K562 (cell line): Measurements from ENCODE around the gene IL1RAPL2. TPM values are rescaled to one million over a fixed set of nuclear protein-coding genes. Genes with fewer than 3 reads are reported as not detected.

ENCODE experiments used
- ATAC-seq: fragments of 200-7000 bp; cut with Tn5 transposase; 3 replicates; pipeline ENCODE4 v1.9.1; 2020; ENCODE audit warnings: moderate library complexity
- BruUV-seq: library from RNA; stranded (reverse); fragments of 400-500 nt; replicated peaks from 2 replicates; lab custom pipeline; 2021; lab: Mats Ljungman, UMichigan
- CTCF ChIA-PET: fragments of 300-600 bp; formaldehyde crosslinking; extraction: SDS; loops from one replicate; lab custom pipeline; 2021; ENCODE audit warnings: low intra/inter-chr PET ratio; lab: Yijun Ruan, JAX
- POLR2A ChIA-PET: fragments of 300-600, 350-650 bp; sonication (Branson Sonifier 250); formaldehyde crosslinking; extraction: SDS; loops from one replicate; lab custom pipeline; 2021; ENCODE audit warnings: antibody characterized with exemption, inconsistent platforms; lab: Yijun Ruan, JAX
- DNase-seq, 4 experiments: peaks; one replicate each; pipeline versions ENCODE4 v3.0.0 to v3.0.0-alpha.2; 2011 to 2018; ENCODE audit warnings: low spot score in 3 of 4, mixed read lengths in 3 of 4; ENCODE audit errors: extremely low read depth in 1 of 4
- FAIRE-seq: peaks from 2 replicates; lab custom pipeline; 2011; peaks lifted over from hg19 to GRCh38; lab: Jason Lieb, UNC
- H2AFZ ChIP-seq: 2 replicates; pipeline ENCODE4 v1.6.0; 2011; ENCODE audit warnings: low read depth, low read length, control low read depth, inconsistent platforms
- H3K27ac ChIP-seq: fragments of 200-600 bp; 3 replicates; pipeline ENCODE4 v1.8.0; 2011; ENCODE audit warnings: low read depth, mild to moderate bottlenecking, control low read depth, inconsistent platforms, low read length, moderate library complexity, mixed read lengths; ENCODE audit errors: extremely low read depth
- H3K27me3 ChIP-seq, 2 experiments: fragments of 300-600 bp in 1 of 2; 2 replicates in 1 of 2; 3 replicates in 1 of 2; pipeline versions ENCODE4 v1.6.0 to v1.8.0; 2011; ENCODE audit warnings: inconsistent platforms in 2 of 2, low read length in 2 of 2, mild to moderate bottlenecking in 1 of 2, mixed read lengths in 1 of 2, moderate library complexity in 1 of 2; ENCODE audit not compliant: control insufficient read depth in 2 of 2, insufficient read depth in 2 of 2
- H3K36me3 ChIP-seq: fragments of 300-600 bp; 3 replicates; pipeline ENCODE4 v1.8.0; 2011; ENCODE audit warnings: mild to moderate bottlenecking, low read length, inconsistent platforms; ENCODE audit not compliant: control insufficient read depth, insufficient read depth
- H3K4me1 ChIP-seq, 2 experiments: fragments of 200-600 bp in 1 of 2; replicated peaks in 1 of 2; 2 replicates in 1 of 2; 3 replicates in 1 of 2; pipeline versions ENCODE4 v1.5.1 to v1.8.0; 2011; ENCODE audit warnings: inconsistent platforms in 2 of 2, low read length in 2 of 2, mild to moderate bottlenecking in 1 of 2, mixed read lengths in 1 of 2, moderate library complexity in 1 of 2; ENCODE audit not compliant: control insufficient read depth in 2 of 2, insufficient read depth in 2 of 2
- H3K4me2 ChIP-seq: 2 replicates; pipeline ENCODE4 v1.6.1; 2011; ENCODE audit warnings: low read length, control low read depth, inconsistent platforms, mixed read lengths; ENCODE audit not compliant: insufficient read depth
- H3K4me3 ChIP-seq: fragments of 200-600 bp; sonication (generic), shearing (Covaris generic); 2 replicates; pipeline ENCODE4 v1.5.1; 2016; ENCODE audit warnings: control low read depth, inconsistent platforms
- H3K79me2 ChIP-seq: fragments of 200-600 bp; 3 replicates; pipeline ENCODE4 v1.8.0; 2011; ENCODE audit warnings: low read length, inconsistent platforms; ENCODE audit not compliant: control insufficient read depth, insufficient read depth
- H3K9ac ChIP-seq, 2 experiments: 2 replicates each; pipeline versions ENCODE4 v1.6.0 to v1.6.1; 2011; ENCODE audit warnings: low read depth in 2 of 2, low read length in 2 of 2, control low read depth in 1 of 2, inconsistent platforms in 1 of 2, mild to moderate bottlenecking in 1 of 2, mixed read lengths in 1 of 2; ENCODE audit not compliant: insufficient read depth in 1 of 2
- H3K9me1 ChIP-seq: one replicate; pipeline ENCODE4 v1.6.0; 2011; ENCODE audit warnings: inconsistent platforms, mild to moderate bottlenecking, low read length, moderate library complexity; ENCODE audit not compliant: control insufficient read depth, insufficient read depth
- H3K9me3 ChIP-seq: replicated peaks from 2 replicates; pipeline ENCODE4 v1.5.1; 2011; ENCODE audit warnings: low read depth, low read length, inconsistent platforms; ENCODE audit not compliant: control insufficient read depth, insufficient read depth
- H4K20me1 ChIP-seq: replicated peaks from 2 replicates; pipeline ENCODE4 v1.6.1; 2011; ENCODE audit warnings: low read length, inconsistent platforms, mixed read lengths; ENCODE audit not compliant: control insufficient read depth, insufficient read depth
- CEBPB ChIP-seq: fragments of 450-650 bp; IDR thresholded peaks from 2 replicates; pipeline ENCODE4 v1.6.1; 2016; ENCODE audit warnings: missing genetic modification characterization, missing compliant biosample characterization
- FOS ChIP-seq: IDR thresholded peaks from 3 replicates; pipeline ENCODE4 v1.6.1; 2011; ENCODE audit not compliant: insufficient read length; ENCODE audit errors: extremely low read depth
- HDGF ChIP-seq: fragments of 450-650 bp; IDR thresholded peaks from 2 replicates; pipeline ENCODE4 v1.6.1; 2016
- KDM5B ChIP-seq: fragments of 200-600 bp; sonication (generic); IDR thresholded peaks from 2 replicates; pipeline ENCODE4 v1.6.1; 2012; ENCODE audit warnings: low read depth, mild to moderate bottlenecking, moderate library complexity, low read length, control low read depth, inconsistent platforms; ENCODE audit not compliant: insufficient replicate concordance
- NCOA2 ChIP-seq, 2 experiments: fragments of 450-650 bp; IDR thresholded peaks; 2 replicates each; pipeline ENCODE4 v1.6.1; 2018; ENCODE audit warnings: mild to moderate bottlenecking in 2 of 2, moderate library complexity in 1 of 2; ENCODE audit not compliant: partially characterized antibody in 2 of 2
- OTX1 ChIP-seq: fragments of 450-650 bp; formaldehyde crosslinking; IDR thresholded peaks from 2 replicates; pipeline ENCODE4 v1.4.0; 2022; ENCODE audit warnings: mild to moderate bottlenecking
- STAT5B ChIP-seq: fragments of 250-450 bp; sonication (Bioruptor Pico); IDR thresholded peaks from 2 replicates; pipeline ENCODE4 v1.8.0; 2021; ENCODE audit warnings: mild to moderate bottlenecking, inconsistent platforms
- TBL1XR1 ChIP-seq, 2 experiments: IDR thresholded peaks; 2 replicates each; pipeline ENCODE4 v1.6.1; 2012; ENCODE audit warnings: improper control_type of control experiment in 2 of 2, low read length in 2 of 2, mild to moderate bottlenecking in 1 of 2
- TCF7L2 ChIP-seq: fragments of 150-350 bp; IDR thresholded peaks from 2 replicates; pipeline ENCODE4 v1.6.1; 2016; ENCODE audit warnings: low read depth, mild to moderate bottlenecking, low read length, moderate library complexity
- ZNF3 ChIP-seq: fragments of 250-450 bp; sonication (Bioruptor Pico); IDR thresholded peaks from 2 replicates; pipeline ENCODE4 v1.5.0; 2021; ENCODE audit warnings: mild to moderate bottlenecking, moderate library complexity
- WGBS: fragments of 100-300 bp; shearing (Covaris generic); methylation state at CpG from one replicate; pipeline ENCODE4 v1.1.6; 2016; ENCODE audit warnings: low coverage, mixed read lengths; ENCODE audit not compliant: insufficient coverage; ENCODE audit errors: missing lambda C conversion rate; 5-methylcytosine and 5-hydroxymethylcytosine counted together
- in situ Hi-C: fragments of 300-500 bp; cut with MboI; formaldehyde crosslinking; loops from 4 replicates; pipeline ENCODE4 v1.15.0; 2018; ENCODE audit warnings: inconsistent platforms, mixed read lengths
- intact Hi-C: fragments of 100-400 bp; cut with micrococcal nuclease; formaldehyde crosslinking; loops from 2 replicates; pipeline ENCODE4 v1.14.2; 2022
- polyA plus RNA-seq, 8 experiments: library from polyadenylated mRNA; depleted of rRNA in 4 of 8; stranded (reverse) in 5 of 8; unstranded in 3 of 8; fragments of >200 nt; fragmentation: Nextera tagmentation in 2 of 8; fragmentation: Illumina TruSeq in 1 of 8; extraction: Ambion mirVana in 2 of 8; extraction: Trizol in 1 of 8; gene quantifications; 2 replicates each; pipeline versions ENCODE4 v1.2.1 to v1.2.3, GENCODE V29; 2011 to 2014; ENCODE audit warnings: inconsistent platforms in 1 of 8, missing spikeins in 1 of 8
- total RNA-seq, 7 experiments: library from RNA; depleted of rRNA in 6 of 7; stranded (reverse); fragments of >200 nt in 6 of 7; fragmentation: Illumina TruSeq in 2 of 7; extraction: Trizol in 2 of 7; gene quantifications; 2 replicates each; pipeline versions ENCODE4 v1.2.1 to v1.2.3, GENCODE V29; 2011 to 2021; ENCODE audit warnings: low replicate concordance in 1 of 7
- TF ChIP-seq, protein P1 (sequence below), 2 experiments: fragments of 450-650 bp in 1 of 2; sonication (generic) in 1 of 2; formaldehyde crosslinking; conservative IDR thresholded peaks; 2 replicates each; pipeline versions ENCODE4 v1.4.0 to v1.8.1; 2020 to 2022; ENCODE audit warnings: mild to moderate bottlenecking in 1 of 2, missing genetic modification reagents in 1 of 2
- TF ChIP-seq, protein P2 (sequence below): fragments of 250-450 bp; sonication (Bioruptor Pico); IDR thresholded peaks from 2 replicates; pipeline ENCODE4 v1.9.0; 2021; ENCODE audit warnings: mild to moderate bottlenecking
- TF ChIP-seq, protein P3 (sequence below): sonication (generic); formaldehyde crosslinking; IDR thresholded peaks from 2 replicates; pipeline ENCODE4 v1.8.1; 2023; ENCODE audit warnings: mild to moderate bottlenecking, missing genetic modification reagents
- TF ChIP-seq, protein P4 (sequence below): fragments of 250-450 bp; sonication (Bioruptor Pico); IDR thresholded peaks from 2 replicates; pipeline ENCODE4 v1.9.0; 2021; ENCODE audit warnings: mild to moderate bottlenecking, inconsistent platforms

Gene IL1RAPL2
- total and polyA plus RNA-seq, 9 of the 15 experiments (the other 6 are each of a cell fraction or from before 2014, with no cell fraction given): not detected

DNA sequence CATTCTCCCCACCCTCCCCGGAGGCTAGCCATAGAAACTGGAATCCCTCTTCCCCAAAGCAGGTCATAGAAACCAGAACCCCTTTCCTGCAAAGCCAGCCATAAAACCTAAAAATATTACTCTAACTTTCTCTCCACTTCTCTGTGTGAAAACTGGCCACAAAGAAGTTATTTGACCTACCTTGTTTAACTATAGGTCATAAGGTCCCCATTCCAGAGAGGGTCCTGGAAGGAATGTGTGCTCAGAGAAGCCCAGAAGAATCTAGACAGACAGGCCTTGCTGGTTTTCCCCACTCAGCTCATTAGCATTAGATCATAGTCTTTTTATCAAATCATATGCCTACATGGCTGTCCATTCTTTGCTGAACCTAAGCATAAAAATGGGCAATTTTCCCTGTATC is 707.3 kb downstream of the IL1RAPL2 start:
- no peak overlapping the region for H3K27ac ChIP-seq
- POLR2A ChIA-PET: no interaction called here
- H4K20me1 ChIP-seq: no peaks in the 10 kb centered on the region
- H3K27me3 ChIP-seq: no peaks in the 10 kb centered on the region
- H3K9me1 ChIP-seq: no peaks in the 10 kb centered on the region
- no peak overlapping the region for H3K4me3 ChIP-seq
- FAIRE-seq (no peak), ATAC-seq (no peak), DNase-seq (no peak)
- H3K9me3 ChIP-seq: no peaks in the 10 kb centered on the region
- no TSS peak for BruUV-seq
- TF ChIP-seq ZNF3 (CRISPR knock-in tag): no peak
- TF ChIP-seq, protein P1, sequence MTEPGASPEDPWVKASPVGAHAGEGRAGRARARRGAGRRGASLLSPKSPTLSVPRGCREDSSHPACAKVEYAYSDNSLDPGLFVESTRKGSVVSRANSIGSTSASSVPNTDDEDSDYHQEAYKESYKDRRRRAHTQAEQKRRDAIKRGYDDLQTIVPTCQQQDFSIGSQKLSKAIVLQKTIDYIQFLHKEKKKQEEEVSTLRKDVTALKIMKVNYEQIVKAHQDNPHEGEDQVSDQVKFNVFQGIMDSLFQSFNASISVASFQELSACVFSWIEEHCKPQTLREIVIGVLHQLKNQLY (CRISPR knock-in tag; conservative IDR thresholded peaks at IDR 0.05): no peak
- TF ChIP-seq, protein P2, sequence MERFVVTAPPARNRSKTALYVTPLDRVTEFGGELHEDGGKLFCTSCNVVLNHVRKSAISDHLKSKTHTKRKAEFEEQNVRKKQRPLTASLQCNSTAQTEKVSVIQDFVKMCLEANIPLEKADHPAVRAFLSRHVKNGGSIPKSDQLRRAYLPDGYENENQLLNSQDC: no peak
- no peak for TF ChIP-seq HDGF
- TF ChIP-seq NCOA2 (IDR thresholded peaks at IDR 0.05; ENCODE audit: partially characterized antibody in 2 of 2): no peak
- TF ChIP-seq OTX1: no peak
- no peak for TF ChIP-seq FOS
- TF ChIP-seq, protein P3, sequence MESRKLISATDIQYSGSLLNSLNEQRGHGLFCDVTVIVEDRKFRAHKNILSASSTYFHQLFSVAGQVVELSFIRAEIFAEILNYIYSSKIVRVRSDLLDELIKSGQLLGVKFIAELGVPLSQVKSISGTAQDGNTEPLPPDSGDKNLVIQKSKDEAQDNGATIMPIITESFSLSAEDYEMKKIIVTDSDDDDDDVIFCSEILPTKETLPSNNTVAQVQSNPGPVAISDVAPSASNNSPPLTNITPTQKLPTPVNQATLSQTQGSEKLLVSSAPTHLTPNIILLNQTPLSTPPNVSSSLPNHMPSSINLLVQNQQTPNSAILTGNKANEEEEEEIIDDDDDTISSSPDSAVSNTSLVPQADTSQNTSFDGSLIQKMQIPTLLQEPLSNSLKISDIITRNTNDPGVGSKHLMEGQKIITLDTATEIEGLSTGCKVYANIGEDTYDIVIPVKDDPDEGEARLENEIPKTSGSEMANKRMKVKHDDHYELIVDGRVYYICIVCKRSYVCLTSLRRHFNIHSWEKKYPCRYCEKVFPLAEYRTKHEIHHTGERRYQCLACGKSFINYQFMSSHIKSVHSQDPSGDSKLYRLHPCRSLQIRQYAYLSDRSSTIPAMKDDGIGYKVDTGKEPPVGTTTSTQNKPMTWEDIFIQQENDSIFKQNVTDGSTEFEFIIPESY (CRISPR knock-in tag): no peak
- TF ChIP-seq CEBPB (tag): no peak
- no peak for TF ChIP-seq TCF7L2
- TF ChIP-seq KDM5B: no peak
- TF ChIP-seq, protein P4, sequence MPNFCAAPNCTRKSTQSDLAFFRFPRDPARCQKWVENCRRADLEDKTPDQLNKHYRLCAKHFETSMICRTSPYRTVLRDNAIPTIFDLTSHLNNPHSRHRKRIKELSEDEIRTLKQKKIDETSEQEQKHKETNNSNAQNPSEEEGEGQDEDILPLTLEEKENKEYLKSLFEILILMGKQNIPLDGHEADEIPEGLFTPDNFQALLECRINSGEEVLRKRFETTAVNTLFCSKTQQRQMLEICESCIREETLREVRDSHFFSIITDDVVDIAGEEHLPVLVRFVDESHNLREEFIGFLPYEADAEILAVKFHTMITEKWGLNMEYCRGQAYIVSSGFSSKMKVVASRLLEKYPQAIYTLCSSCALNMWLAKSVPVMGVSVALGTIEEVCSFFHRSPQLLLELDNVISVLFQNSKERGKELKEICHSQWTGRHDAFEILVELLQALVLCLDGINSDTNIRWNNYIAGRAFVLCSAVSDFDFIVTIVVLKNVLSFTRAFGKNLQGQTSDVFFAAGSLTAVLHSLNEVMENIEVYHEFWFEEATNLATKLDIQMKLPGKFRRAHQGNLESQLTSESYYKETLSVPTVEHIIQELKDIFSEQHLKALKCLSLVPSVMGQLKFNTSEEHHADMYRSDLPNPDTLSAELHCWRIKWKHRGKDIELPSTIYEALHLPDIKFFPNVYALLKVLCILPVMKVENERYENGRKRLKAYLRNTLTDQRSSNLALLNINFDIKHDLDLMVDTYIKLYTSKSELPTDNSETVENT (CRISPR knock-in tag): no peak
- no peak for TF ChIP-seq TBL1XR1 (IDR thresholded peaks at IDR 0.05; ENCODE audit: low read length in 2 of 2)
- no peak for TF ChIP-seq STAT5B (CRISPR knock-in tag)
- no peaks in the 10 kb centered on the region for H3K79me2 ChIP-seq
- intact Hi-C loops: no loop called here
- no peak overlapping the region for H3K4me2 ChIP-seq
- no peaks in the 10 kb centered on the region for H3K4me1 ChIP-seq
- no peaks in the 10 kb centered on the region for H3K36me3 ChIP-seq
- 0% methylated on average over 1 of the region's 1 CpG for WGBS
- CTCF ChIA-PET: no interaction called here
- in situ Hi-C loops: no loop called here
- H2AFZ ChIP-seq: no peak overlapping the region
- no peak overlapping the region for H3K9ac ChIP-seq
